Activated CD8-positive, alpha-beta T cell treated with anti-CD3 and anti-CD28 coated beads, Interleukin-2, amount 10 ng/mL, durations not matched to agents 7 days and 5 days (primary cell): Measurements from ENCODE around the gene AVEN. TPM values are rescaled to one million over a fixed set of nuclear protein-coding genes. Genes with fewer than 3 reads are reported as not detected.
"Not testable (repeated sequence)": the region's sequence is repeated elsewhere in the genome, so short reads cannot be mapped to it uniquely, and the experiment has no call there.

Experiments
- ATAC-seq: fragments of 150-1000 bp; cut with Tn5 transposase; one replicate; pipeline ENCODE4 v1.10.0; 2021; ENCODE audit warnings: moderate library complexity
- CTCF ChIA-PET: fragments of 350-600 bp; sonication (Branson Sonifier 250); formaldehyde crosslinking; loops from one replicate; lab custom pipeline; 2021; ENCODE audit warnings: antibody characterized with exemption; lab: Charles Lee
- POLR2A ChIA-PET: fragments of 350-600 bp; sonication (Branson Sonifier 250); formaldehyde crosslinking; loops from one replicate; lab custom pipeline; 2021; ENCODE audit warnings: antibody characterized with exemption; lab: Charles Lee
- DNase-seq: peaks from one replicate; pipeline ENCODE4 v3.0.0-alpha.2; 2020
- H3K27ac Mint-ChIP-seq: one replicate; pipeline ENCODE4 v1.8.0; 2021; ENCODE audit warnings: mild to moderate bottlenecking, mixed read lengths
- H3K27me3 Mint-ChIP-seq: one replicate; pipeline ENCODE4 v1.8.0; 2021; ENCODE audit warnings: low read depth, mixed read lengths
- H3K36me3 Mint-ChIP-seq: one replicate; pipeline ENCODE4 v1.8.0; 2021; ENCODE audit warnings: low read depth, mixed read lengths
- H3K4me1 Mint-ChIP-seq: one replicate; pipeline ENCODE4 v1.8.0; 2021; ENCODE audit warnings: low read depth, mixed read lengths
- H3K4me3 Mint-ChIP-seq: one replicate; pipeline ENCODE4 v1.8.0; 2021; ENCODE audit warnings: mild to moderate bottlenecking, mixed read lengths
- H3K9me3 Mint-ChIP-seq: one replicate; pipeline ENCODE4 v1.8.0; 2022; ENCODE audit warnings: mixed read lengths; ENCODE audit not compliant: insufficient read depth
- total RNA-seq, 2 experiments: library from RNA; stranded (reverse); gene quantifications; one replicate each; pipeline ENCODE4 v1.2.3, GENCODE V29; 2021

AVEN gene
- total RNA-seq, 2 experiments from 2014 or later: 8.5 to 8.7 TPM

DNA sequence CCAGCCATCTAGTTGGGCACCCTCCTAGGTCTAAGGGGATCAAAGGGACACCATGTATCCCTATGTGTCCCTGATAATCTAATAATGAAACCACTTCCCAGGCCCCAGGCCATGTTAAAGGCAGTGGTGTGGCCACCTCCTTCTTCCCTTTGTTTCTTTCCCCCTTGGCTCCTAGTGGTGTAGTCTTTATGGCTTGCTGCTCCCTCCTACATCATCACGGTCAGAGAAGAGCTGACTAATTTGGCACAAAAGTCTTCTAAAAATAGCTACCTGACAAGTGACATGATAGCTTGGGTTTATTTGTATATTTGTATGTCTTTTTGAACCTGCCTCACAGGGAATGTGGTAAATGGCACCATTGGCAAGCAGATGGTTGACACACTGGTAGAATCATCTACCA lies 201.7 kb downstream of the AVEN start:
- no peaks in the 10 kb centered on the region for H3K36me3 Mint-ChIP-seq
- H3K27me3 Mint-ChIP-seq: no peaks in the 10 kb centered on the region
- POLR2A ChIA-PET: no interaction called here

DNA sequence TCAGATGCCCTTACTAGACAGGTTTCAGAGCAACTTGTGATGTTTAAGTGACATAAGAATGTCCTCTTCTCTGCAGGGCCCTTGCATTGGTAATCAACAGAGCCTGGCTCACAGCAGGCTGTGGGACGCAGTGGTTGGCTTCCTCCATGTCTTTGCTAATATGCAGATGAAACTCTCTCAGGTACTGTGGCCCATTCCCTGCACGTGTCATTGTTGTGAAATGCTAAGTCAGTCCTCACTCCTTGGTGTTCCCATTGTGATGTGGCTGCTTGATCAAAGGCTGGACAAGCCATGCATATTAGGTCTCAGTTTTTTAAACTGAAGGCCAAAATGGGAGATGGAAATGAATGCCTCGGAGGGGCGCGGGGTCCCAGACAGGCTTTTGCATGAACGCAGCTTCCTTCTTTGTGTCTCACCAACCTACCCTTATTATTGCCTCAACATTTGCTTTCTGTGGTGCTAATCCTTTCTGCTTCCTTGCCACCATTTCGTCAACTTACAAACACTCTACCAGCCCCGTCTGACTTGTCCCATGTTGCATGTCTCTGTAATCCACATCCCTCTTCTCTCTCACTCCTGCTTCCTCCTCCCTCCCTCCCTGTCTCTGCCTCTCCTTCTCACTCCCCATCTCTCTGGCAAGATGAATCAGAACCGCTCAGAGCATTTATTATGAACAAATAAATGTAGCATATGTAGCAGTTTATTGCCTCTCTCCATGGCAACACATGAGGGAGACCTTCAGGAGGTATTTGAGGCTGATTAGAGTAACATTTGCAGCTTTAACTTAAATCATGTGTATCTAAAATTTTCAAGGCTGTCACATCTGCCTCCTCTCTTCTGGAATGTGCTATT lies 203.9 kb downstream of the AVEN start:
- H3K4me1 Mint-ChIP-seq: no peaks in the 10 kb centered on the region
- H3K4me3 Mint-ChIP-seq: no peak overlapping the region
- DNase-seq (no peak), ATAC-seq (no peak)
- CTCF ChIA-PET: no interaction called here
- no peaks in the 10 kb centered on the region for H3K36me3 Mint-ChIP-seq
- H3K27me3 Mint-ChIP-seq: no peaks in the 10 kb centered on the region
- POLR2A ChIA-PET: no interaction called here
- H3K9me3 Mint-ChIP-seq: no peaks in the 10 kb centered on the region
- H3K27ac Mint-ChIP-seq: no peak overlapping the region

More for the DNA sequence above, 201.7 kb downstream of the AVEN start:
- DNase-seq (no peak), ATAC-seq (no peak)
- H3K4me3 Mint-ChIP-seq: no peak overlapping the region
- no peaks in the 10 kb centered on the region for H3K9me3 Mint-ChIP-seq
- H3K27ac Mint-ChIP-seq: no peak overlapping the region
- H3K4me1 Mint-ChIP-seq: no peaks in the 10 kb centered on the region
- CTCF ChIA-PET: no interaction called here

DNA sequence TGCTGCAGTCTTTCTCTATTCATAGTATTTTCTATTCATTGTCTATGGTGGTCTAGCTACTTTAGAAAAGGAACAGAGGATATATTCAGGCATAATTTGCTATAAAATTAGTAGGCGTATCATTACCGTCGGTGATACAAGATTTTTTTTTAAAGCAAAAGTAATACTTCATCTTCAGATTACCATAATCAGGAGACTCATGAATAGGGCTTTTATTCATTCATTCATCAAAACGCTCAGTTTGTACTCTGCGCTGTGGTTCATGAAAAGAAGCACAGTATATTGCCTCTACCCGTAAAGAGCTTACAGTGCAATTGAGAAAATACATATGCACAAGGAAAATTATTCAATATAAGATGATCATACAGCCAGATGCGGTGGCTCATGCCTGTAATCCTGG lies 207.4 kb downstream of the AVEN start:
- Mint-ChIP-seq H3K27me3 (no peaks in the 10 kb centered on the region), H3K9me3 (no peaks in the 10 kb centered on the region), H3K36me3 (no peaks in the 10 kb centered on the region), H3K4me3 (no peak overlapping the region), H3K27ac (no peak overlapping the region), H3K4me1 (no peaks in the 10 kb centered on the region)
- CTCF ChIA-PET: no interaction called here
- no peak for ATAC-seq
- POLR2A ChIA-PET: no interaction called here
- no peak for DNase-seq

DNA sequence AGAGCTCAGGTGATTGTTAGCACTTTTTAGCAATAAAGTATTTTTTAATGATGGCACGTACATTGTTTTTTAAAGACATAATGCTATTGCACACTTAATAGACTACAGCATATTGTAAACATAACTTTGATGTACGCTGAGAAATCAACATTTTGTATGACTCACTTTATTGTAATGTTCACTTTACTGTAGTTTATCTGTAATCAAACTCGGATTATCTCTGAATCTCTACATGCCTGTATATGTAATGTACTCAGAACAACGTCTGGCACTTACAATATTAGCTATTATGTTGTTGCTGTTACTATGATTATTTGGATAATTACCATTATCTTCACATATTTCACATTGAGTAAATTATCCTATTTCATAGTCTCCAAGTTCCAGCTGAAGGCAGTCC lies 208.7 kb downstream of the AVEN start:
- Mint-ChIP-seq H3K36me3 (no peaks in the 10 kb centered on the region), H3K27ac (no peak overlapping the region), H3K4me1 (no peaks in the 10 kb centered on the region), H3K9me3 (no peaks in the 10 kb centered on the region), H3K4me3 (no peak overlapping the region), H3K27me3 (no peaks in the 10 kb centered on the region)
- ChIA-PET POLR2A (no interaction called here), CTCF (no interaction called here)
- ATAC-seq: no peak
- no peak for DNase-seq

DNA sequence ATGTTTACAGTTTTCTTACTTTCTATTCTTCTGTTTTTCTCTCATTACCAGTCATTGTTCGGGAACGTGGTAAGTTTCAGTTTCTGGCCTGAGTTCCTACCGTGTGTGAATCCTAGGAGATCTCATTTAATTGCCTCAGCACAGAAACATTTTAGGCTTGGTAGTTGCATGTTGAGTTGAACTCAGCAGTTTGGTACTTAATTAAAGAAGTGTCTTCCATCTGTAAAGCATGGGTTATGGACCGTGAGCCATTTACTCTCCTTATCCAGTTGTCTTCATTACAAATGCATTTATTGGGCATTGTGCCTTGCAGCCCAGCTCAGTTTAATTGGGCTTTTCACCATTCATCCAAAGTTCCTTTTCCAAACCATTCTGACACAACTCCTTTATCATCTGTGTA lies 212.8 kb downstream of the AVEN start:
- Mint-ChIP-seq H3K27ac (no peak overlapping the region), H3K9me3 (no peaks in the 10 kb centered on the region), H3K27me3 (peaks cover 6% of the 10 kb centered on the region), H3K36me3 (no peaks in the 10 kb centered on the region), H3K4me1 (no peaks in the 10 kb centered on the region), H3K4me3 (no peak overlapping the region)
- DNase-seq (no peak), ATAC-seq (no peak)
- POLR2A ChIA-PET: no interaction called here
- CTCF ChIA-PET: no interaction called here

DNA sequence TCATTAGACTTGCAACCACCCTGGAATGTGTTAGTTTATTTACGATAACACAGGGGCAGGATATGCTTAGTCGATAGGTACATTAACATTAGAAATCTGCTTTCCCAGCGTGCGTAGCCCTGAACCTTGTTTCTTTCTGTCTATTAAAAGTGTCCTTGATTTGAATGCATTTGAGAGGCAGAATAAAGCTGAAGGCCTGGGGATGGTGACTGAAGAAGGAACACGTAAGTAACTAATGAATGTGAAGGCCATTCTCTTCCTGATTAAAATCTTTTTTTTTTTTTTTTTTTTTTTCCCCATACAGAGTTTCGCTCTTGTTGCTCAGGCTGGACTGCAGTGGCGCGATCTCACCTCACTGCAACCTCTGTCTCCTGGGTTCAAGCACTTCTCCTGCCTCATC lies 213.6 kb downstream of the AVEN start:
- ChIA-PET CTCF (no interaction called here), POLR2A (no interaction called here)
- no peak for ATAC-seq
- Mint-ChIP-seq H3K27ac (no peak overlapping the region), H3K36me3 (no peaks in the 10 kb centered on the region), H3K9me3 (no peaks in the 10 kb centered on the region), H3K4me1 (no peaks in the 10 kb centered on the region), H3K27me3 (peaks cover 6% of the 10 kb centered on the region), H3K4me3 (no peak overlapping the region)
- DNase-seq: no peak

DNA sequence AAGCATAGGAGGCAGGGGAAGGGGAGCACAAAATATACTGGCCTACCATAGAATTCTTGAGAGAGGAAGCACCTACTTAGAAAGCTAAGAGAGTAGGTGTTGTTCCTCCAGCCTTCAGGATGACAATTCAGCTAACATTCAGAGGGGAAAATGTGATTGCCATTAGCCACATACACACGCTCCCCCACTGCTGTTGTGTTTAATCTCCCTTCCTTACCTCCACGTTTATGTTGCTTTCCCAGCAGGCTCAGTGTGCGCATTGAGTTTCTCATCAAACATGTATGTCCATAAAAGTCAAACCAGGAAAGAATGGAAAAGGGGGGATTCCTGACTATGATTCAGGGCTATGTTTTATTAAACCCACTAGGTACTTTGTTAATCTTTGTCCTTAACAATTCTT lies 215.9 kb downstream of the AVEN start:
- H3K9me3 Mint-ChIP-seq: no peaks in the 10 kb centered on the region
- CTCF ChIA-PET: no interaction called here
- no peak overlapping the region for H3K27ac Mint-ChIP-seq
- DNase-seq: no peak
- H3K4me3 Mint-ChIP-seq: no peak overlapping the region
- H3K36me3 Mint-ChIP-seq: no peaks in the 10 kb centered on the region
- POLR2A ChIA-PET: no interaction called here
- peaks cover 6% of the 10 kb centered on the region for H3K27me3 Mint-ChIP-seq
- no peaks in the 10 kb centered on the region for H3K4me1 Mint-ChIP-seq
- ATAC-seq: no peak

DNA sequence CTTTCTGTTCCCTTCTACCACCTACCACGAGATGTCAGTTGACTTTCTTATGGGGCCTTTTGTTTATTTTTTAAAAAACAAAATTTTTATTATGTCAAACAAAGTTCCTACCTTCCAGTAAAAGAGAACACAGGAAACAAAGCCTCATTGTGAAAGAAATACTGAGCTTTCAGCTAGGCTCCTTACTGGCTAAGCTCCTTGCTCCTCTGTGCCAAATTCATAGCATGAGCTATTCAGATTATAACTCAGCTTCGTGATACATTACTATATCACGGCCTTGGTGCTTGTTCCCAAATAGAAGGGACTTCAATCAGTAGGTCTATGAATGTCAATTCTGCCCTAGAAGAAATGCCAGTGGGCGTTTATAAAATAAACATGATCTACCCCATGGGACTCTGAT lies 216.5 kb downstream of the AVEN start:
- ATAC-seq (no peak), DNase-seq (no peak)
- Mint-ChIP-seq H3K27ac (no peak overlapping the region), H3K4me3 (no peak overlapping the region), H3K4me1 (no peaks in the 10 kb centered on the region), H3K27me3 (peaks cover 6% of the 10 kb centered on the region), H3K9me3 (no peaks in the 10 kb centered on the region), H3K36me3 (no peaks in the 10 kb centered on the region)
- CTCF ChIA-PET: no interaction called here
- POLR2A ChIA-PET: no interaction called here

DNA sequence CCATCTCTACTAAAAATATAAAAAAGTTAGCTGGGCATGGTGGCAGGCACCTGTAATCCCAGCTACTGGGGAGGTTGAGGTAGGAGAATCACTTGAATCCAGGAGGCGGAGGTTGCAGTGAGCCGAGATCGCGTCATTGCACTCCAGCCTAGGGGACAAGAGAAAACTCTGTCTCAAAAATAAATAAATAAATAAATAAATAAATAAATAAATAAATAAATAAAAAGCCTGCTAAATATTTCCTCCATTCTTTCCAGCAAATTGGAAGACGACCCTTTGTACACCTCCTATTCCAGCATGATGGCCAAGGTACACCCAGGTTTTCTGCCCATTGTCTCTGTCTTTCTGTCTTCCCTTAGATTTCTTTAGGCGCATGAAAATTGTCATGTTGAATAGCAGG lies 219.5 kb downstream of the AVEN start:
- H3K4me1 Mint-ChIP-seq, ATAC-seq, H3K27me3 Mint-ChIP-seq, H3K27ac Mint-ChIP-seq, H3K9me3 Mint-ChIP-seq, DNase-seq, H3K4me3 Mint-ChIP-seq, CTCF ChIA-PET, H3K36me3 Mint-ChIP-seq: not testable (repeated sequence)
- POLR2A ChIA-PET: interaction anchor here (0.7 kb wide), 1 partner anchor 44 kb away, joined by 3 read pairs; no protein-coding TSS in a partner anchor

Other genes starting within 250 kb of the AVEN start
- gene CHRM5, start 70.7 kb downstream of the AVEN start, total RNA-seq: not detected
- 10 to 100 TPM; 54.3 to 58.4 TPM for gene EMC7, start 62.7 kb upstream of the AVEN start, total RNA-seq
- gene PGBD4, start 62.9 kb upstream of the AVEN start, total RNA-seq: 1 to 10 TPM; 2.8 to 2.9 TPM
- gene KATNBL1, start 170.9 kb upstream of the AVEN start, total RNA-seq: 10 to 100 TPM; 40.5 to 44.5 TPM
- 10 to 100 TPM; 79.0 to 81.9 TPM for gene EMC4, start 185.8 kb upstream of the AVEN start, total RNA-seq